CD4-positive, alpha-beta T cell (primary cell): ENCODE data around the gene AGPAT3. TPM values are rescaled to one million over a fixed set of nuclear protein-coding genes. Genes with fewer than 3 reads are reported as not detected.

Source experiments
- ATAC-seq: fragments of 200-7000 bp; cut with Tn5 transposase; one replicate; pipeline ENCODE4 v1.10.0; 2022; ENCODE audit warnings: mild to moderate bottlenecking; ENCODE audit not compliant: poor library complexity
- CTCF ChIA-PET: fragments of 350-600 bp; sonication (Branson Sonifier 250); formaldehyde crosslinking; loops from one replicate; lab custom pipeline; 2021; ENCODE audit warnings: antibody characterized with exemption, inconsistent platforms; lab: Charles Lee
- POLR2A ChIA-PET: fragments of 350-600 bp; sonication (Branson Sonifier 250); formaldehyde crosslinking; loops from one replicate; lab custom pipeline; 2021; ENCODE audit warnings: antibody characterized with exemption, inconsistent platforms; lab: Charles Lee
- DNase-seq, 14 experiments: peaks; one replicate each; pipeline ENCODE4 v3.0.0-alpha.2; 2013 to 2020; ENCODE audit warnings: mixed read lengths in 2 of 14
- H3K27ac ChIP-seq, 2 donors: one replicate each; pipeline versions ENCODE4 v1.5.1 to v1.7.0; 2013; ENCODE audit warnings: low read length in 2 of 2, low read depth in 1 of 2, mild to moderate bottlenecking in 1 of 2
- H3K27me3 ChIP-seq, 2 experiments: 1 replicate in 1 of 2; 2 replicates in 1 of 2; pipeline versions ENCODE4 v1.6.1 to v1.7.0; 2013; ENCODE audit warnings: low read length in 2 of 2, control low read depth in 1 of 2, mild to moderate bottlenecking in 1 of 2, moderate library complexity in 1 of 2; ENCODE audit not compliant: insufficient read depth in 2 of 2, control insufficient read depth in 1 of 2
- H3K36me3 ChIP-seq: one replicate; pipeline ENCODE4 v1.6.1; 2013; ENCODE audit warnings: low read length, control low read depth; ENCODE audit not compliant: insufficient read depth
- H3K4me1 ChIP-seq: one replicate; pipeline ENCODE4 v1.6.1; 2013; ENCODE audit warnings: low read length, control low read depth; ENCODE audit not compliant: insufficient read depth
- H3K4me3 ChIP-seq: one replicate; pipeline ENCODE4 v1.5.1; 2013; ENCODE audit warnings: mild to moderate bottlenecking, low read length, moderate library complexity
- H3K9me3 ChIP-seq, 2 experiments: 1 replicate in 1 of 2; 2 replicates in 1 of 2; pipeline versions ENCODE4 v1.6.1 to v1.7.0; 2013; ENCODE audit warnings: low read length in 2 of 2, mild to moderate bottlenecking in 2 of 2, control low read depth in 1 of 2, moderate library complexity in 1 of 2; ENCODE audit not compliant: control insufficient read depth in 1 of 2, insufficient read depth in 1 of 2
- H3K27ac Mint-ChIP-seq: one replicate; pipeline ENCODE4 v1.8.0; 2020; ENCODE audit warnings: mixed read lengths
- H3K27me3 Mint-ChIP-seq: one replicate; pipeline ENCODE4 v1.8.0; 2021; ENCODE audit warnings: mixed read lengths
- H3K36me3 Mint-ChIP-seq: one replicate; pipeline ENCODE4 v1.8.0; 2021; ENCODE audit warnings: low read depth, mixed read lengths
- H3K4me1 Mint-ChIP-seq: one replicate; pipeline ENCODE4 v1.8.0; 2021; ENCODE audit warnings: low read depth, mixed read lengths
- H3K4me3 Mint-ChIP-seq: one replicate; pipeline ENCODE4 v1.8.0; 2020; ENCODE audit warnings: mild to moderate bottlenecking, mixed read lengths
- H3K9me3 Mint-ChIP-seq: one replicate; pipeline ENCODE4 v1.8.0; 2020; ENCODE audit warnings: mixed read lengths
- intact Hi-C, 2 experiments: fragments of 100-400 bp; cut with DNase I in 1 of 2; cut with micrococcal nuclease in 1 of 2; formaldehyde crosslinking; loops; one replicate each; pipeline versions ENCODE4 v1.15.1 to v1.9.0; 2023 to 2025; cut with DNase I, micrococcal nuclease
- total RNA-seq, 174 experiments: library from RNA in 2 of 174; stranded (reverse) in 2 of 174; gene quantifications; one replicate each; pipeline ENCODE4 v1.2.3 and lab custom pipeline; 2021 to 2026
- TF ChIP-seq, protein P1 (sequence below): fragments of 200-600 bp; IDR thresholded peaks from one replicate; pipeline ENCODE4 v1.8.0; 2022; ENCODE audit warnings: antibody characterized with exemption, mild to moderate bottlenecking

AGPAT3 gene
- total RNA-seq, 2 experiments from 2014 or later: 40.8 to 43.4 TPM

DNA sequence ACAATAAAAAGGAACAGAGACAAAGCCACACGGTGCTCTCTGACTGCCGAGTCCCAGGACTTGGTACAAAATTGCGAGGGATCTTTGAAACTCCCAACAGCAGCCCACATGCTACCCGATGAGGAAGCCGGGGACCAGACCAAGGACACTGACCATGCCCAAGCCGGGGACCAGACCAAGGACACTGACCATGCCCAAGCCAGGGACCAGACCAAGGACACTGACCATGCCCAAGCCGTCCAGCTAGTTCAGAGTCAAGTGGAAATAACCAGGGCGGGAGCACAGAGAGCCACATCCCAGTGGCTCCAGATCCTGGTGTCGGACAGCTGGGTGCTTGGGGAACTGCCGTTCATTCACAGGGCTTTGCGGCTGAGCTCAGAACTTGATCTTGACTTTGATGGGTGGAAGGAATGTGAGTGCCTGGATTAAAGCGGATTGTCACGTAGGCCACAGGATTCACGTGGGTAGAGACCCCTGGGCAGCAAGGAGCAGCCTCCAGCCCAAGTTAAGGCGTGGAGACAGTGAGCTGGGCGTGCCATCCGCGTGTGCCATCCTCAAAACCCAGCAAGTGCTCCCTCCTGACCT is 130.6 kb downstream of the AGPAT3 start:
- DNase-seq: no peak
- Histone ChIP-seq H3K4me3 (no peak overlapping the region), H3K9me3 (peaks cover 0 to 5% of the 10 kb centered on the region in 2 experiments), H3K27me3 (no peaks in the 10 kb centered on the region), H3K36me3 (no peaks in the 10 kb centered on the region), H3K4me1 (no peaks in the 10 kb centered on the region), H3K27ac (no peak overlapping the region)
- Mint-ChIP-seq H3K27me3 (no peaks in the 10 kb centered on the region), H3K4me3 (no peak overlapping the region), H3K36me3 (no peaks in the 10 kb centered on the region), H3K27ac (no peak overlapping the region), H3K9me3 (no peaks in the 10 kb centered on the region), H3K4me1 (no peaks in the 10 kb centered on the region)
- TF ChIP-seq, protein P1, sequence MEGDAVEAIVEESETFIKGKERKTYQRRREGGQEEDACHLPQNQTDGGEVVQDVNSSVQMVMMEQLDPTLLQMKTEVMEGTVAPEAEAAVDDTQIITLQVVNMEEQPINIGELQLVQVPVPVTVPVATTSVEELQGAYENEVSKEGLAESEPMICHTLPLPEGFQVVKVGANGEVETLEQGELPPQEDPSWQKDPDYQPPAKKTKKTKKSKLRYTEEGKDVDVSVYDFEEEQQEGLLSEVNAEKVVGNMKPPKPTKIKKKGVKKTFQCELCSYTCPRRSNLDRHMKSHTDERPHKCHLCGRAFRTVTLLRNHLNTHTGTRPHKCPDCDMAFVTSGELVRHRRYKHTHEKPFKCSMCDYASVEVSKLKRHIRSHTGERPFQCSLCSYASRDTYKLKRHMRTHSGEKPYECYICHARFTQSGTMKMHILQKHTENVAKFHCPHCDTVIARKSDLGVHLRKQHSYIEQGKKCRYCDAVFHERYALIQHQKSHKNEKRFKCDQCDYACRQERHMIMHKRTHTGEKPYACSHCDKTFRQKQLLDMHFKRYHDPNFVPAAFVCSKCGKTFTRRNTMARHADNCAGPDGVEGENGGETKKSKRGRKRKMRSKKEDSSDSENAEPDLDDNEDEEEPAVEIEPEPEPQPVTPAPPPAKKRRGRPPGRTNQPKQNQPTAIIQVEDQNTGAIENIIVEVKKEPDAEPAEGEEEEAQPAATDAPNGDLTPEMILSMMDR: no peak
- intact Hi-C loops: loop anchor here in 1 of 2 experiments (5.0 kb wide), 1 partner anchor 48 kb away; no protein-coding TSS in a partner anchor
- ChIA-PET CTCF (no interaction called here), POLR2A (no interaction called here)
- no peak for ATAC-seq

DNA sequence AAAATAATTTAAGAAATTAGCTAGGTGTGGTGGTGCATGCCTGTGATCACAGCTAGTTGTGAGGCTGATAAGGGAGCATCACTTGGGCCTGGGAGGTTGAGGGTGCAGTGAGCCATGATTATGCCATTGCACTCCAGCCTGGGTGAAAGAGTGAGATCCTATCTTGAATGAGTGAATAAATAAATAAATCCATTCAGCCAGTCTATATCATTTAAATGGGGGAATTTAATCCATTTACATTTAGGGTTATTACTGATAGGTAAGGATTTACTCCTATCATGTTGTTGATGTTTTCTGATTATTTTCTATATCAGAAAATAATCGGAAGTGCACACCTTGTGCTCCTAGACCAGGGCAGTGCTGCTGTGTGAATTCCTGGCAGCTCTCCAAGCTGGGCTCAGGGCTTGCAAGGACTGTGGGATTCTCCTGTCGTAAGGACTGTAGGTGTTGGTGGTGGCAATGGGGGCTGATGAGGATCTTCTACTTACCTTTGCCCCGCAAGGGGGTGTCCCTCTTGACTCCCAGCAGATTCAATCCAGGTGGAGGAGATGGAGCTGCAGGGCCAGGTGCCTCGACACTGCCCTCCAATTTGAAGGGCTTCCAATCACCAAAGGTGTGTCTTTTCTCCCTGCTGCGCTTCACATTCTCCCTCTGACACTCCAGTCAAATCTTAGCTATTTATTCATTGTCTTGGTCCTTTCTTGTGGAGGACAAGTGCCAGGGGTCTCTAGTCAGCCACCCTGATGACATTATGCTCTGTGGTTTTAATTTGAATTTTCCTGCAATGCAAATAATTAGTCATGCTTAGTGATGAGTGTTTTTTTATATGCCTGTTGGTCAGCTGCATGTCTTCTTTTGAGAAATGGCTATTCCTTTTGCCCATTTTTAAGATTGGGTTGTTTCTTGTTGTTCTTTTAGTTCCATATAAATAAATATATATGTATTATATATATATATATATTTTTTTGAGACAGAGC is 133.0 kb downstream of the AGPAT3 start:
- Histone ChIP-seq H3K4me1 (no peaks in the 10 kb centered on the region), H3K36me3 (no peaks in the 10 kb centered on the region), H3K27me3 (no peaks in the 10 kb centered on the region), H3K4me3 (no peak overlapping the region), H3K27ac (no peak overlapping the region), H3K9me3 (peaks cover 0 to 5% of the 10 kb centered on the region in 2 experiments)
- H3K4me3 Mint-ChIP-seq: no peak overlapping the region
- intact Hi-C loops: loop anchor here in 1 of 2 experiments (5.0 kb wide), 1 partner anchor 51 kb away; no protein-coding TSS in a partner anchor
- ChIA-PET CTCF (no interaction called here), POLR2A (no interaction called here)
- TF ChIP-seq, protein P1: no peak
- H3K27ac Mint-ChIP-seq: no peak overlapping the region
- H3K27me3 Mint-ChIP-seq: no peaks in the 10 kb centered on the region
- H3K9me3 Mint-ChIP-seq: no peaks in the 10 kb centered on the region
- H3K36me3 Mint-ChIP-seq: no peaks in the 10 kb centered on the region
- DNase-seq (no peak), ATAC-seq (no peak)
- H3K4me1 Mint-ChIP-seq: no peaks in the 10 kb centered on the region

DNA sequence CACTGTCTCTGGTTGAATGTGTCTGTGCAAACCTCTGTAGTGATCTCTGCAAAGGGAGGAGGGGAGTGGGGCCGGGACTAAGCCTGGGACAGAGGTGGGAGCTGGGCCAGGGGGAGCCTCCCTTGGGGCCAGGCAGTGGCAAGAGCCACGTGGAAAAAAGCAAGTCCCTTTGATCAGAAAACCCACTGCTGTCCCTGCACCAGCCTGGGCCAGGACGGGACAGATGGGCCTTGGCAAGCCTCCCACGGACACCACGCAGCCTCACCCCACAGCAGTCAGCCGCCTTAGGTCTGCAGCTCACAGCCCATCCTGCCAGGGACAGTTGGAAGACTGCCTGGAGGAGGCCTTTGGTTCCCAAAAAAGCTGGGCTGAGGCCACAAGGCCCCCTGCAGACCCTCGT is 135.3 kb downstream of the AGPAT3 start:
- Mint-ChIP-seq H3K27ac (no peak overlapping the region), H3K4me1 (no peaks in the 10 kb centered on the region), H3K36me3 (no peaks in the 10 kb centered on the region), H3K27me3 (no peaks in the 10 kb centered on the region), H3K4me3 (no peak overlapping the region), H3K9me3 (no peaks in the 10 kb centered on the region)
- DNase-seq: no peak
- TF ChIP-seq, protein P1: no peak
- POLR2A ChIA-PET: no interaction called here
- intact Hi-C loops: no loop called here
- Histone ChIP-seq H3K4me1 (no peaks in the 10 kb centered on the region), H3K9me3 (peaks cover 0 to 5% of the 10 kb centered on the region in 2 experiments), H3K36me3 (no peaks in the 10 kb centered on the region), H3K4me3 (no peak overlapping the region), H3K27me3 (no peaks in the 10 kb centered on the region), H3K27ac (no peak overlapping the region)
- no peak for ATAC-seq
- CTCF ChIA-PET: no interaction called here
